Measurements from ENCODE around the gene ENOX1.

DNA sequence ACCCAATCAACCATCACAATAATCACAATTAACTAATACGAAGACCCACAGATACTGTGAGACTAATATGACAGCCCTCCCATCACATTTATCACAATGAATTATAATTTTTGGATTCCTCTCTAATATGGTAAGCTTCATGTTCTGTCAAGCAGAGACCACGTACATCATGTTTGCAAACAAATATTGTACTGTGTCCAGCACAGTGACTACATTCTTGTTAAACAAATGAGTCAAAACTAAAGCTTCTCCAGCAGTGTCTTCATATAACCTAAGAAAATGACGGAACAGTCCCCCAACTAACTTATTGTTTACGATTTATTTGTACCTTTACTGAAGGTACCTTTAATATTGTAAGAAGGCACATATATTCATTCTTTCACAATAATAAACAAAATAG is 292.6 kb downstream of the ENOX1 start:
- TF ChIP-seq SIN3A (IDR thresholded peaks at IDR 0.05; ENCODE audit: borderline replicate concordance, insufficient read depth, low read length) (no peak), POLR2AphosphoS5 (IDR thresholded peaks at IDR 0.05; ENCODE audit: low read depth, low read length) (no peak), TAF1 (IDR thresholded peaks at IDR 0.05; ENCODE audit: borderline replicate concordance, insufficient read depth, low read length) (no peak)
- TF ChIP-seq, protein P1, sequence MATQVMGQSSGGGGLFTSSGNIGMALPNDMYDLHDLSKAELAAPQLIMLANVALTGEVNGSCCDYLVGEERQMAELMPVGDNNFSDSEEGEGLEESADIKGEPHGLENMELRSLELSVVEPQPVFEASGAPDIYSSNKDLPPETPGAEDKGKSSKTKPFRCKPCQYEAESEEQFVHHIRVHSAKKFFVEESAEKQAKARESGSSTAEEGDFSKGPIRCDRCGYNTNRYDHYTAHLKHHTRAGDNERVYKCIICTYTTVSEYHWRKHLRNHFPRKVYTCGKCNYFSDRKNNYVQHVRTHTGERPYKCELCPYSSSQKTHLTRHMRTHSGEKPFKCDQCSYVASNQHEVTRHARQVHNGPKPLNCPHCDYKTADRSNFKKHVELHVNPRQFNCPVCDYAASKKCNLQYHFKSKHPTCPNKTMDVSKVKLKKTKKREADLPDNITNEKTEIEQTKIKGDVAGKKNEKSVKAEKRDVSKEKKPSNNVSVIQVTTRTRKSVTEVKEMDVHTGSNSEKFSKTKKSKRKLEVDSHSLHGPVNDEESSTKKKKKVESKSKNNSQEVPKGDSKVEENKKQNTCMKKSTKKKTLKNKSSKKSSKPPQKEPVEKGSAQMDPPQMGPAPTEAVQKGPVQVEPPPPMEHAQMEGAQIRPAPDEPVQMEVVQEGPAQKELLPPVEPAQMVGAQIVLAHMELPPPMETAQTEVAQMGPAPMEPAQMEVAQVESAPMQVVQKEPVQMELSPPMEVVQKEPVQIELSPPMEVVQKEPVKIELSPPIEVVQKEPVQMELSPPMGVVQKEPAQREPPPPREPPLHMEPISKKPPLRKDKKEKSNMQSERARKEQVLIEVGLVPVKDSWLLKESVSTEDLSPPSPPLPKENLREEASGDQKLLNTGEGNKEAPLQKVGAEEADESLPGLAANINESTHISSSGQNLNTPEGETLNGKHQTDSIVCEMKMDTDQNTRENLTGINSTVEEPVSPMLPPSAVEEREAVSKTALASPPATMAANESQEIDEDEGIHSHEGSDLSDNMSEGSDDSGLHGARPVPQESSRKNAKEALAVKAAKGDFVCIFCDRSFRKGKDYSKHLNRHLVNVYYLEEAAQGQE (IDR thresholded peaks at IDR 0.05; ENCODE audit: insufficient read depth in 1 of 2, low read depth in 2 of 2, low read length in 2 of 2), result no peak

Measured in PFSK-1 (cell line).